ENCODE results near the gene IMMP2L. TPM values are rescaled to one million over a fixed set of nuclear protein-coding genes. Genes with fewer than 3 reads are reported as not detected.

IMMP2L gene
- total and polyA plus RNA-seq, 2 of the 8 experiments (the other 6 are each of a cell fraction or from before 2014, with no cell fraction given) = 2.3 to 10.1 TPM

GRCh38 chr7:110835218-110835617 is 727.1 kb downstream of the IMMP2L start:
- Histone ChIP-seq H3K14ac (ENCODE audit: insufficient read length) (no peak overlapping the region), H3K4me1 (replicated peaks in 1 of 4; ENCODE audit: control insufficient read depth in 3 of 4, insufficient read depth in 4 of 4, low read length in 3 of 4) (no peaks in the 10 kb centered on the region), H4K91ac (replicated peaks; ENCODE audit: insufficient read length, low read length) (no peak overlapping the region), H2BK12ac (ENCODE audit: low read depth, low read length) (no peak overlapping the region), H2AK5ac (ENCODE audit: low read depth, low read length) (no peak overlapping the region), H4K20me1 (replicated peaks in 1 of 2; ENCODE audit: control insufficient read depth in 1 of 2, insufficient read depth in 2 of 2, low read length in 2 of 2) (no peaks in the 10 kb centered on the region), H3K79me2 (ENCODE audit: control insufficient read depth in 1 of 2, insufficient read depth in 2 of 2, low read length in 2 of 2) (no peaks in the 10 kb centered on the region), H2BK5ac (ENCODE audit: low read depth, low read length) (no peak overlapping the region), H3K79me1 (ENCODE audit: low read depth, low read length) (no peaks in the 10 kb centered on the region), H3K4me2 (ENCODE audit: insufficient read depth in 1 of 2, low read depth in 2 of 2, low read length in 2 of 2) (no peak overlapping the region), H2BK20ac (ENCODE audit: low read length) (no peak overlapping the region), H2BK120ac (replicated peaks; ENCODE audit: low read depth, low read length) (no peak overlapping the region), H3K27me3 (replicated peaks in 1 of 4; ENCODE audit: control insufficient read depth in 3 of 4, extremely low read depth in 1 of 4, insufficient read depth in 3 of 4, low read length in 3 of 4) (no peaks in the 10 kb centered on the region), H3K23me2 (ENCODE audit: low read depth, low read length) (no peaks in the 10 kb centered on the region), H3K18ac (ENCODE audit: extremely low read depth, low read length) (no peak overlapping the region), H3K4ac (replicated peaks; ENCODE audit: insufficient read length, low read depth, low read length) (no peak overlapping the region), H2BK15ac (ENCODE audit: low read length) (no peak overlapping the region), H3K9me3 (ENCODE audit: insufficient read depth in 2 of 2, low read depth in 1 of 2, low read length in 1 of 2) (no peaks in the 10 kb centered on the region), H3K56ac (replicated peaks; ENCODE audit: insufficient read length, low read depth, low read length) (no peak overlapping the region), H2AFZ (ENCODE audit: low read length) (no peak overlapping the region), H3K23ac (ENCODE audit: insufficient read length) (no peak overlapping the region), H3K4me3 (ENCODE audit: extremely low read depth in 1 of 4, insufficient read depth in 2 of 4, low read depth in 3 of 4, low read length in 4 of 4) (no peak overlapping the region), H3K36me3 (ENCODE audit: control insufficient read depth in 2 of 4, insufficient read depth in 4 of 4, low read length in 3 of 4) (no peaks in the 10 kb centered on the region; a peak in 2 of 8 replicates), H4K8ac (ENCODE audit: extremely low read depth, insufficient read depth, low read length) (no peak overlapping the region), H3K9ac (replicated peaks in 1 of 4; ENCODE audit: extremely low read depth in 1 of 4, low read depth in 3 of 4, low read length in 3 of 4) (no peak overlapping the region), H4K5ac (ENCODE audit: insufficient read length, low read depth, low read length) (no peak overlapping the region), H3K27ac (ENCODE audit: low read depth, low read length) (no peak overlapping the region)
- CTCF ChIA-PET (ENCODE audit: partially characterized antibody) = interaction anchor here (1.3 kb wide), 1 partner anchor 264 kb away, joined by 3 read pairs; no protein-coding TSS in a partner anchor
- FAIRE-seq = no peak
- POLR2A ChIA-PET (ENCODE audit: partially characterized antibody) = no interaction called here
- no peak for DNase-seq (ENCODE audit: low read depth in 1 of 2, low spot score in 2 of 2)
- WGBS, 2 experiments (ENCODE audit: extremely low coverage in 1 of 2, insufficient coverage in 1 of 2, insufficient read length in 1 of 2, insufficient replicate concordance in 2 of 2, low coverage in 1 of 2, low lambda C conversion rate in 2 of 2, missing lambda C conversion rate in 1 of 2) = 90% methylated on average over 1 of the region's 1 CpG; no CpG with 5 or more reads in 1 of the 2 experiments
- no peak for TF ChIP-seq KDM4A (IDR thresholded peaks at IDR 0.05; ENCODE audit: low read depth, low read length, severe bottlenecking)
- no peak for TF ChIP-seq POLR2AphosphoS5 (IDR thresholded peaks at IDR 0.05; ENCODE audit: low read depth, low read length)
- no peak for TF ChIP-seq ATF2 (IDR thresholded peaks at IDR 0.05; ENCODE audit: low read length)
- no peak for TF ChIP-seq EP300 (IDR thresholded peaks at IDR 0.05; ENCODE audit: borderline replicate concordance in 1 of 2, low read depth in 2 of 2, low read length in 2 of 2)
- TF ChIP-seq RAD21 (IDR thresholded peaks at IDR 0.05 in 1 of 2, conservative IDR thresholded peaks at IDR 0.05 in 1 of 2; ENCODE audit: low read depth in 2 of 2, low read length in 2 of 2) = no peak
- no peak for TF ChIP-seq JUND (IDR thresholded peaks at IDR 0.05; ENCODE audit: low read length)
- TF ChIP-seq MAX (IDR thresholded peaks at IDR 0.05) = no peak
- TF ChIP-seq BCL11A (IDR thresholded peaks at IDR 0.05; ENCODE audit: low read depth in 2 of 2, low read length in 2 of 2) = no peak
- TF ChIP-seq ZNF274 (IDR thresholded peaks at IDR 0.05; ENCODE audit: borderline replicate concordance, extremely low read depth, low read length) = no peak
- TF ChIP-seq CHD1 (IDR thresholded peaks at IDR 0.05; ENCODE audit: low read depth, low read length) = no peak
- no peak for TF ChIP-seq TAF1 (IDR thresholded peaks at IDR 0.05; ENCODE audit: low read depth, low read length)
- no peak for TF ChIP-seq NANOG (IDR thresholded peaks at IDR 0.05; ENCODE audit: insufficient read depth, low read depth, low read length, poor library complexity, severe bottlenecking)

All from H1 (cell line).